HepG2 (cell line): ENCODE data around the gene SLC29A1. TPM values are rescaled to one million over a fixed set of nuclear protein-coding genes. Genes with fewer than 3 reads are reported as not detected.

Experiments used
- BCL6 ChIP-seq: IDR thresholded peaks from 2 replicates; pipeline ENCODE4 v1.6.1; 2016; ENCODE audit warnings: missing genetic modification reagents, missing compliant biosample characterization
- HDAC1 ChIP-seq: sonication (generic); formaldehyde crosslinking; IDR thresholded peaks from 2 replicates; pipeline ENCODE4 v1.5.1; 2020; ENCODE audit warnings: mild to moderate bottlenecking, missing genetic modification reagents
- ISL2 ChIP-seq: sonication (generic); formaldehyde crosslinking; IDR thresholded peaks from 2 replicates; pipeline ENCODE4 v1.5.0; 2020; ENCODE audit warnings: missing genetic modification reagents
- MYC ChIP-seq: sonication (generic); formaldehyde crosslinking; IDR thresholded peaks from 2 replicates; pipeline ENCODE4 v1.9.0; 2021; ENCODE audit warnings: missing genetic modification reagents, borderline replicate concordance
- NR2C2 ChIP-seq: sonication (generic); formaldehyde crosslinking; IDR thresholded peaks from 2 replicates; pipeline ENCODE4 v1.4.0; 2020; ENCODE audit warnings: missing genetic modification reagents, mild to moderate bottlenecking, moderate library complexity, borderline replicate concordance
- PAX8 ChIP-seq: sonication (generic); formaldehyde crosslinking; IDR thresholded peaks from 2 replicates; pipeline ENCODE4 v1.8.0; 2022; ENCODE audit warnings: mild to moderate bottlenecking, missing genetic modification reagents, borderline replicate concordance
- RCOR2 ChIP-seq: IDR thresholded peaks from 2 replicates; pipeline ENCODE4 v1.6.1; 2016; ENCODE audit warnings: missing biosample characterization, missing genetic modification reagents
- SMAD3 ChIP-seq: sonication (generic); formaldehyde crosslinking; IDR thresholded peaks from 2 replicates; pipeline ENCODE4 v1.4.0; 2020; ENCODE audit warnings: missing genetic modification reagents
- ZNF530 ChIP-seq: sonication (generic); formaldehyde crosslinking; IDR thresholded peaks from 2 replicates; pipeline ENCODE4 v1.5.0; 2020; ENCODE audit warnings: low read depth, mild to moderate bottlenecking, missing genetic modification reagents
- ZNF766 ChIP-seq: sonication (generic); formaldehyde crosslinking; IDR thresholded peaks from 2 replicates; pipeline ENCODE4 v1.5.0; 2020; ENCODE audit warnings: missing genetic modification reagents, borderline replicate concordance
- polyA plus RNA-seq, 8 experiments: library from polyadenylated mRNA; depleted of rRNA in 3 of 8; stranded (reverse) in 7 of 8; unstranded in 1 of 8; fragments of >200 nt; fragmentation: Illumina TruSeq in 4 of 8; extraction: Trizol in 4 of 8; gene quantifications; 2 replicates each; pipeline versions ENCODE4 v1.2.1 to v1.2.3, GENCODE V29; 2011 to 2016; ENCODE audit warnings: low read depth in 4 of 8, missing spikeins in 1 of 8, mixed read lengths in 1 of 8; ENCODE audit not compliant: insufficient read depth in 1 of 8
- total RNA-seq, 5 experiments: library from RNA; depleted of rRNA; stranded (reverse); fragments of >200 nt; fragmentation: Illumina TruSeq; extraction: Trizol; gene quantifications; 2 replicates each; pipeline ENCODE4 v1.2.3, GENCODE V29; 2016; ENCODE audit warnings: low read depth in 1 of 5
- TF ChIP-seq, protein P1 (sequence below), 2 experiments: IDR thresholded peaks; 2 replicates each; pipeline ENCODE4 v1.6.1; 2011 to 2012; ENCODE audit warnings: low read length in 2 of 2, borderline replicate concordance in 1 of 2, low read depth in 1 of 2, mild to moderate bottlenecking in 1 of 2, moderate library complexity in 1 of 2
- TF ChIP-seq, protein P2 (sequence below): IDR thresholded peaks from 2 replicates; pipeline ENCODE4 v1.6.1; 2018; ENCODE audit warnings: missing genetic modification reagents, mild to moderate bottlenecking, missing compliant biosample characterization
- TF ChIP-seq, protein P3 (sequence below): IDR thresholded peaks from 2 replicates; pipeline ENCODE4 v1.6.1; 2016; ENCODE audit warnings: missing compliant biosample characterization, missing genetic modification reagents, borderline replicate concordance
- TF ChIP-seq, protein P4 (sequence below): sonication (generic); formaldehyde crosslinking; IDR thresholded peaks from 2 replicates; pipeline ENCODE4 v1.8.1; 2023; ENCODE audit warnings: mild to moderate bottlenecking, missing genetic modification reagents
- TF ChIP-seq, protein P5 (sequence below): sonication (generic); formaldehyde crosslinking; IDR thresholded peaks from 2 replicates; pipeline ENCODE4 v1.5.1; 2020; ENCODE audit warnings: missing genetic modification reagents, mild to moderate bottlenecking, borderline replicate concordance
- TF ChIP-seq, protein P6 (sequence below): sonication (generic); formaldehyde crosslinking; IDR thresholded peaks from 2 replicates; pipeline ENCODE4; 2020; ENCODE audit warnings: missing genetic modification reagents, mild to moderate bottlenecking, borderline replicate concordance

Gene SLC29A1
- total and polyA plus RNA-seq, 2 of the 13 experiments (the other 11 are each of a cell fraction or from before 2014, with no cell fraction given), result 43.2 to 106 TPM

DNA sequence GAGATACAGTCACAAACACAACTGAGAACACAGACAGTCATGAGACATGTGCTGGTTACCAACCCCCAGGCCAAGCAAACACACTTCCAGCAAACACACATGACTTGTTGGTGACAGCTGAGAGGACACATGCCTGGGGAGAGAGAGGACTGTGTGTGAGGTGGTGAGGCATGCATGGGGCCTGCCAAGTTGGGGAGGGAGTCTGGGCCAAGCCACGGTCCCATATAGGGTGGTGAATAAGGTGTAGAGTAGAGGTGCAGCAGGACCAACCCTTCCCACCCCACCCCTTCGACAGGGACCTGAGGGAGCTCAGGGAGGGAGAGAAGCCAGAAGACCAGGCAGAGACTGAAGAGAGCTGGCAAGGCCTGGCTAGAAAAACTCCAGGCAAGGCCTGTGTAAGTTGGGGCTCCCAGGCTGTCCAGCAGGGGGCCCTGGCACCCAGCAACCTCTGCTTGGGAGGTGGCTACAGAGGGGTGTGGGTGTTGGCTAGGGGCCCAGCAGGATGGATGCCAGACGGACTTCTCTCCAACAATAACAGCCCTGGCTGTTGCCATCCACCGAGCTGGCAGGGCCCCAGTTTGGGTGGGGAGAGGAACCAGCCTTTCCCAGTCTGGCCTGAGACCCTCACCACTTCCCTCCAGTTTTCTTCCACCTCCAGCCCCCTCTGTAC, 2.0 kb upstream of the SLC29A1 start (continued):
- TF ChIP-seq, protein P1, sequence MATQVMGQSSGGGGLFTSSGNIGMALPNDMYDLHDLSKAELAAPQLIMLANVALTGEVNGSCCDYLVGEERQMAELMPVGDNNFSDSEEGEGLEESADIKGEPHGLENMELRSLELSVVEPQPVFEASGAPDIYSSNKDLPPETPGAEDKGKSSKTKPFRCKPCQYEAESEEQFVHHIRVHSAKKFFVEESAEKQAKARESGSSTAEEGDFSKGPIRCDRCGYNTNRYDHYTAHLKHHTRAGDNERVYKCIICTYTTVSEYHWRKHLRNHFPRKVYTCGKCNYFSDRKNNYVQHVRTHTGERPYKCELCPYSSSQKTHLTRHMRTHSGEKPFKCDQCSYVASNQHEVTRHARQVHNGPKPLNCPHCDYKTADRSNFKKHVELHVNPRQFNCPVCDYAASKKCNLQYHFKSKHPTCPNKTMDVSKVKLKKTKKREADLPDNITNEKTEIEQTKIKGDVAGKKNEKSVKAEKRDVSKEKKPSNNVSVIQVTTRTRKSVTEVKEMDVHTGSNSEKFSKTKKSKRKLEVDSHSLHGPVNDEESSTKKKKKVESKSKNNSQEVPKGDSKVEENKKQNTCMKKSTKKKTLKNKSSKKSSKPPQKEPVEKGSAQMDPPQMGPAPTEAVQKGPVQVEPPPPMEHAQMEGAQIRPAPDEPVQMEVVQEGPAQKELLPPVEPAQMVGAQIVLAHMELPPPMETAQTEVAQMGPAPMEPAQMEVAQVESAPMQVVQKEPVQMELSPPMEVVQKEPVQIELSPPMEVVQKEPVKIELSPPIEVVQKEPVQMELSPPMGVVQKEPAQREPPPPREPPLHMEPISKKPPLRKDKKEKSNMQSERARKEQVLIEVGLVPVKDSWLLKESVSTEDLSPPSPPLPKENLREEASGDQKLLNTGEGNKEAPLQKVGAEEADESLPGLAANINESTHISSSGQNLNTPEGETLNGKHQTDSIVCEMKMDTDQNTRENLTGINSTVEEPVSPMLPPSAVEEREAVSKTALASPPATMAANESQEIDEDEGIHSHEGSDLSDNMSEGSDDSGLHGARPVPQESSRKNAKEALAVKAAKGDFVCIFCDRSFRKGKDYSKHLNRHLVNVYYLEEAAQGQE (IDR thresholded peaks at IDR 0.05; ENCODE audit: borderline replicate concordance in 1 of 2, low read depth in 1 of 2, low read length in 2 of 2), result no peak
- 0 out of 2 replicates have a peak, but pooled peaks have one; percentile 40 for TF ChIP-seq ISL2 (CRISPR knock-in tag)
- TF ChIP-seq ZNF530, result no peak
- TF ChIP-seq, protein P2, sequence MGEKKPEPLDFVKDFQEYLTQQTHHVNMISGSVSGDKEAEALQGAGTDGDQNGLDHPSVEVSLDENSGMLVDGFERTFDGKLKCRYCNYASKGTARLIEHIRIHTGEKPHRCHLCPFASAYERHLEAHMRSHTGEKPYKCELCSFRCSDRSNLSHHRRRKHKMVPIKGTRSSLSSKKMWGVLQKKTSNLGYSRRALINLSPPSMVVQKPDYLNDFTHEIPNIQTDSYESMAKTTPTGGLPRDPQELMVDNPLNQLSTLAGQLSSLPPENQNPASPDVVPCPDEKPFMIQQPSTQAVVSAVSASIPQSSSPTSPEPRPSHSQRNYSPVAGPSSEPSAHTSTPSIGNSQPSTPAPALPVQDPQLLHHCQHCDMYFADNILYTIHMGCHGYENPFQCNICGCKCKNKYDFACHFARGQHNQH (CRISPR knock-in tag), result peak; percentile 80; the same call in 1 of the 2 replicates
- TF ChIP-seq BCL6 (CRISPR knock-in tag), result 0 out of 2 replicates have a peak, but pooled peaks have one; percentile 17
- TF ChIP-seq NR2C2 (CRISPR knock-in tag), result no peak
- peak; percentile 59; the same call in 1 of the 2 replicates for TF ChIP-seq ZNF766 (CRISPR knock-in tag)
- TF ChIP-seq, protein P3, sequence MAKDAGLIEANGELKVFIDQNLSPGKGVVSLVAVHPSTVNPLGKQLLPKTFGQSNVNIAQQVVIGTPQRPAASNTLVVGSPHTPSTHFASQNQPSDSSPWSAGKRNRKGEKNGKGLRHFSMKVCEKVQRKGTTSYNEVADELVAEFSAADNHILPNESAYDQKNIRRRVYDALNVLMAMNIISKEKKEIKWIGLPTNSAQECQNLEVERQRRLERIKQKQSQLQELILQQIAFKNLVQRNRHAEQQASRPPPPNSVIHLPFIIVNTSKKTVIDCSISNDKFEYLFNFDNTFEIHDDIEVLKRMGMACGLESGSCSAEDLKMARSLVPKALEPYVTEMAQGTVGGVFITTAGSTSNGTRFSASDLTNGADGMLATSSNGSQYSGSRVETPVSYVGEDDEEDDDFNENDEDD, result no peak
- no peak for TF ChIP-seq PAX8 (CRISPR knock-in tag)
- TF ChIP-seq SMAD3 (CRISPR knock-in tag), result peak; percentile 74; the same call in 1 of the 2 replicates
- TF ChIP-seq HDAC1, result no peak
- TF ChIP-seq, protein P4, sequence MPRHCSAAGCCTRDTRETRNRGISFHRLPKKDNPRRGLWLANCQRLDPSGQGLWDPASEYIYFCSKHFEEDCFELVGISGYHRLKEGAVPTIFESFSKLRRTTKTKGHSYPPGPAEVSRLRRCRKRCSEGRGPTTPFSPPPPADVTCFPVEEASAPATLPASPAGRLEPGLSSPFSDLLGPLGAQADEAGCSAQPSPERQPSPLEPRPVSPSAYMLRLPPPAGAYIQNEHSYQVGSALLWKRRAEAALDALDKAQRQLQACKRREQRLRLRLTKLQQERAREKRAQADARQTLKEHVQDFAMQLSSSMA (CRISPR knock-in tag), result no peak
- TF ChIP-seq RCOR2, result peak; percentile 73
- TF ChIP-seq, protein P5, sequence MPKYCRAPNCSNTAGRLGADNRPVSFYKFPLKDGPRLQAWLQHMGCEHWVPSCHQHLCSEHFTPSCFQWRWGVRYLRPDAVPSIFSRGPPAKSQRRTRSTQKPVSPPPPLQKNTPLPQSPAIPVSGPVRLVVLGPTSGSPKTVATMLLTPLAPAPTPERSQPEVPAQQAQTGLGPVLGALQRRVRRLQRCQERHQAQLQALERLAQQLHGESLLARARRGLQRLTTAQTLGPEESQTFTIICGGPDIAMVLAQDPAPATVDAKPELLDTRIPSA (CRISPR knock-in tag), result no peak
- TF ChIP-seq, protein P6, sequence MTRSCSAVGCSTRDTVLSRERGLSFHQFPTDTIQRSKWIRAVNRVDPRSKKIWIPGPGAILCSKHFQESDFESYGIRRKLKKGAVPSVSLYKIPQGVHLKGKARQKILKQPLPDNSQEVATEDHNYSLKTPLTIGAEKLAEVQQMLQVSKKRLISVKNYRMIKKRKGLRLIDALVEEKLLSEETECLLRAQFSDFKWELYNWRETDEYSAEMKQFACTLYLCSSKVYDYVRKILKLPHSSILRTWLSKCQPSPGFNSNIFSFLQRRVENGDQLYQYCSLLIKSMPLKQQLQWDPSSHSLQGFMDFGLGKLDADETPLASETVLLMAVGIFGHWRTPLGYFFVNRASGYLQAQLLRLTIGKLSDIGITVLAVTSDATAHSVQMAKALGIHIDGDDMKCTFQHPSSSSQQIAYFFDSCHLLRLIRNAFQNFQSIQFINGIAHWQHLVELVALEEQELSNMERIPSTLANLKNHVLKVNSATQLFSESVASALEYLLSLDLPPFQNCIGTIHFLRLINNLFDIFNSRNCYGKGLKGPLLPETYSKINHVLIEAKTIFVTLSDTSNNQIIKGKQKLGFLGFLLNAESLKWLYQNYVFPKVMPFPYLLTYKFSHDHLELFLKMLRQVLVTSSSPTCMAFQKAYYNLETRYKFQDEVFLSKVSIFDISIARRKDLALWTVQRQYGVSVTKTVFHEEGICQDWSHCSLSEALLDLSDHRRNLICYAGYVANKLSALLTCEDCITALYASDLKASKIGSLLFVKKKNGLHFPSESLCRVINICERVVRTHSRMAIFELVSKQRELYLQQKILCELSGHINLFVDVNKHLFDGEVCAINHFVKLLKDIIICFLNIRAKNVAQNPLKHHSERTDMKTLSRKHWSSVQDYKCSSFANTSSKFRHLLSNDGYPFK (CRISPR knock-in tag), result peak; percentile 62; the same call in 1 of the 2 replicates
- TF ChIP-seq MYC, result peak; percentile 27; the same call in 1 of the 2 replicates
